Nucleus accumbens (tissue), 56 donors: Measurements from ENCODE around the gene FOXO3.
"Not testable (repeated sequence)": the region's sequence is repeated elsewhere in the genome, so short reads cannot be mapped to it uniquely, and the experiment has no call there.

Experiments used
- DNase-seq, 56 donors: peaks; one replicate each; lab custom pipeline; 2025; lab: John Stamatoyannopoulos, UW

Gene FOXO3

DNA sequence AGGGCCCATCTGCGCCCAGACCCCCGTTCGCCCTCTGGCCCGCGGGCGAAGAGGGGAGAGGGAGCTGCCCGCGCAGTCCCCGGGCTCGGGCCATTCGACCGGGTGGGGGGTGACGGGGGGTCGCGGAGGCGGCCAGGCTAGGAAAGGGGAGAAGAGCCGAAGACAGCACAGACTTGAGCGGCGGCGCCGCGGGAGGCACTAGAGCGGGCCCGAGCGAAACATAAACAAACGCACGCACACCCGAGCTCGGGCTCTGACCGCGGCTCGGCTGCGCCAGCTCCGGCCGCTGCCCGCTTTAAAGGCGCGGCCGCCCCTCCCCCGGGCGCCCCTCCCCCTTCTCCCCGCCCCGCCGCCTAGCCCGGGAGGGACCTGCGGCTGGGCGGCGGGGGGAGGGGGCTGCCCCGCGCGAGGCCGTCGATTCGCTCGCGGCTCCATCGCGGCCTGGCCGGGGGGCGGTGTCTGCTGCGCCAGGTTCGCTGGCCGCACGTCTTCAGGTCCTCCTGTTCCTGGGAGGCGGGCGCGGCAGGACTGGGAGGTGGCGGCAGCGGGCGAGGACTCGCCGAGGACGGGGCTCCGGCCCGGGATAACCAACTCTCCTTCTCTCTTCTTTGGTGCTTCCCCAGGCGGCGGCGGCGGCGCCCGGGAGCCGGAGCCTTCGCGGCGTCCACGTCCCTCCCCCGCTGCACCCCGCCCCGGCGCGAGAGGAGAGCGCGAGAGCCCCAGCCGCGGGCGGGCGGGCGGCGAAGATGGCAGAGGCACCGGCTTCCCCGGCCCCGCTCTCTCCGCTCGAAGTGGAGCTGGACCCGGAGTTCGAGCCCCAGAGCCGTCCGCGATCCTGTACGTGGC is at the start of gene FOXO3:
Gene FOXO3 (plus strand): TSS at position 455 of the 846 bp plus-strand sequence. CDS start 292 bp downstream, at position 747.
- DNase-seq, result peak in 55 of 56 donors; percentile 45 to 90 (median 79)

DNA sequence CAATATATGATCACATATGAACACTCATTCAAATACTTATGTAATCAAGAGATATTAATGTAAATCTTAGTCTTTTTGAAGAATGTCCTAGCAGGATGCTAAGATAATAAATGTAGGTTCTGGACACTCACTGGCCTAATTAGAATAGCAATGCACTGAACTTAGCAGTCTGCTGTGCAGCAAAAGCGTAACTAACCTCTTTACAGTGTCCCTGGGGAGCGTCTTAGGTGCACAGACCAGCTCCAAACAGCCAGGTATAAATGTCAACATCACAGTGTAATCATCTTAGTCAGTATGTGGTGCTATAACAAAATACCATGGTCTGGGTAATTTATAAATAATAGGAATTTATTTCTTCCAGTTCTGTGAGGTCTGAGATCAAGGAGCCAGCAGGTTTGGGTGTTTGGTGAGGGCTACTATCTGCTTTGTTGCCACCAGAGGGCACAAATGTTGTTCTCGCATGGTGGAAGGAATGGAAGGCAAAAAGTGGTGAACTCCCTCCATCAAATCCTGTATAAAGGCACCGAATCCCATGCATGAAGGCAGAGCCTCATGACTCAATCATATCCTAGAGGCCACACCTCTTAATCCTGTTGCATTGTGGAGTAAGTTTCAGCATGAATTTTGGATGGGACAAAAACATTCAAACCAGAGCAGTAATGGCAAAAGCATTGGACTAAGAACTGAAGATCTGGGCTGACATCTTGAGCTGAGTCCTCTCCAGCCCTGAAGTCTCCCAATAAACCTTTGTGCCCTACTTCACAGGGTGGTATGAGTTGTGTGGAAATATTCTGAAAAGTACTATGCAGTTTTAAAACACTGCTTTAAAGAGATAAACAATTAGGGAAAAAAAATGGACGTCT is 41.8 kb upstream of the FOXO3 start:
- DNase-seq, result no peak

DNA sequence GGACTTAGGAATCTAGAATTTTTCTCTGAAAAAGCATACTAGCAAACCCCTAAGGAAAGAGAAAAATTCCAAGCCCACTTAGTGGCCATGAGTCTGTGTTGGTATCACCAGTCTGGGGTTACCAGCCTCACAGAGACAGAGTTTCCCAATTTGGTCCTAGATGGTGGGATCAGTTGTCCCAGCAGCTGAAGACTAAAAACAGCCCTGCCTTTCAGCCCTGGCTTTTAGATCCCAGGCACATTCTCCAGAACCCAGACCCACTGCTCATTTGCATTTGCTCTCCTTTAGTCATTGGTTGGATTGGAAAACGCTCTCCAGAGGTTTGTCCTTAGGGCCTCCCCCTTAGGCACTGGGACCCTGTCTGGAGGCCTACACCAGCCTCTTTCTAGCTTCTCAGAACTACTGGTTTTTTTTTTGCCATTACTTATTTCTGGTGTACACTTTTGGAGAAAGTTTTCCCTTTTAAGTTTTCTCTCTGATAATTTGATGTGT is 39.1 kb upstream of the FOXO3 start:
- no peak for DNase-seq

DNA sequence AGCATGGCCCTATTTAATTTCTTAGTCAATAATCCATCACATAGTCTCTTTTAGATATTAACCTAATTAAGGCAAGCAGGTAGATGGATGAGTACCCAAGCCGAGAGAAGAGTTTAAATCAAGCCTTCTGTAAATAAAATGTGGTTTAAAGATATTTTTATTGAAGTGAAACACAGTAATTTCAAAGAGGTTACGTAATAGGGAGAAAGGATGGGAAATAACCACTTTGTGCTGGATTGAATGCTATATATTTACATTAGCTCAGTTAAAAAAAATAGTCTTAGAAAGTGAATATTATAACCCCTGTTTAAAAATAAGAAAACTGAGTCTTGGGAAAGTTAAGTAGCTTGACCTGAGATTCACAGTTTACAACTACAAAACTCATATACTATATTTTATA is 37.0 kb upstream of the FOXO3 start:
- no peak for DNase-seq

DNA sequence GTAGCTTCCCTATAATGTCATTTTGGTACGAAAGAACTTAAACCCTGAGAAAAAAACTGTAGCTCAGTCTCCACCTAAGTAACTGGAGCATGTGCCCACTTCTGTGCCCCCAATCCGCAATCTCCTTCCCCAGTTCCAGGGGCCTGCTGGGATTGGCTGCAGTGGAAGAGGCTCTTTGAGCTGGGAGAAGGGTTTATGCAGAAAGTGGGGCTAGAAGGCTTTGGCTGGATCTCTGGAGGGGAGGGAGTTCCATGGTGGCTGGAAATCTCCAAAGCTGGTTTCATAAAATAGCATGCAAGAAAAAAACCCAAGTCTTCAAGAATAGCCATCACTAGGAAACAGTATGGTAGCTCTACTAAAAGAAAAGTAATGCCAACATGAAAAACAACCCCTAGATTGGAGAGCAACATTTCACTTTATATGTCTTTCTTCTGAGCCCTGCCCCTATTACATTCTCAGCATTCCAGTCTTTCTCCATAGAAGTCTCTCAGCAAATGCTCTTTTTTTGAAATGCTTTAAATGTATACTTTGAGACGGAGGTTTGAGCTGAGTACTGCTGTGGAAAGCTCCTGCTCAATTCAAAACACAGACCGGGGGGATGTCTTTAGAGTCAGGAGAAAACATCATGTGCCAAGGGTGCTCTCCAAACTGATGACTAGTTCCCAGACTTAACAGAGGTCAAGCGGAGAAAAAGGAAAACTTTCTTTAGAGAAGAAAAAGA is 36.0 kb upstream of the FOXO3 start:
- no peak for DNase-seq

DNA sequence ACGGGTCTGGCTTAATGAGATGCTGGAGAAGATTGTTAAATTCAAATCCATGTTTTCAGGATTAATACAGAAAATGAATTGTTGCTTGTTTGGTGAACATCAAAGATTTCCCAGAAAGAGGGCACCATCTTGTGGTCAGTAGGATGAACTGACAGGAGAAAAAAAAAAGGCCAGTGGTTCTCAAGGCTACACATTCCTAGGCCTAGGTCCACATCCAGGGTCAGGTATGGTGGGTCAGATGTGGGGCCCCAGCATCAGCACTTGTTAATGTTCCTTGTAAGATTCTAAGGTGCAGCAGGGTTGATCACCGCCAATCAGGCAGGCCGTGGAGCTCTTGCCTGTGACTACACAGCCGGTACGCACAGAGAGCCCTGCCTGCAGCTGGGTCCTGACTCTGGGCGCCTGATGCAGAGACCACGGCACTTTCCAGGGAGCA is 34.0 kb upstream of the FOXO3 start:
- peak in 2 of 56 donors; percentile 1 to 5 for DNase-seq

DNA sequence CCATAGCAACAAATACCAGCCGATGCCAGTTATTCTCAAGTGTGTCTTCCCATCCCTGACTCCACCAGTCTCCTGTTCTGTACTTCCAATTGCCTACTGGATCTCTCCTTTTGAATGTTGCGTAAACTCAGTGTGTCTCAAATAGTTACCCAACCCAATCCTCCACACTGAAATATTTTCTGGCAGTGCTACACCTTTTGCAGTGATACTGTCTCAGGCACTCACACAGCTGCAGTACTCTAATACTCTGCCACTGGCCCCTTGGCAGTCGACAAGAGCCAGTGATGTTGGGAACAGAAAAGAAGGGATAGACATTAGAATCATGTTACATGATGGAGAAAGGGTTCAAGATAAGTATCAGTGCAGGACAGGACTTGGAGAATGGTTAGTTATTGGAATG is 31.8 kb upstream of the FOXO3 start:
- no peak for DNase-seq

DNA sequence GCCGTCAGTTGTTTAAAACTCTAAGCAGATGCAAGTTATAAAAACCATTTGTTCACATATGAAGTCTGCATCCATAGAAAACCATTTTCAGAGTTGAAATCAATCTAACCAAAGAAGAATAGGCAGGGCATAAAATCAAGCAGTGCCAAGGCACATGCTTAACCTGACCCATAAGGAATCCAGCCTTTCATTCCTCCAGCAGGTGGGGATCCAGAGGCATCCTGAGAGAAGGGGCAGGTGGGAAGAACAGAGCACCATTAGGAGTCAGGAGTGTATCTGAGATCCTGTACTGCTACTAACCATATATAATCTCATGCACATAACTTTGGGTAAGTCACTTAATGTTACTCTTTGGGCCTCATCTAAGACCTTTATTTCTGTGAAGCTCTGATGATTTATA is 29.4 kb upstream of the FOXO3 start:
- DNase-seq, result no peak

DNA sequence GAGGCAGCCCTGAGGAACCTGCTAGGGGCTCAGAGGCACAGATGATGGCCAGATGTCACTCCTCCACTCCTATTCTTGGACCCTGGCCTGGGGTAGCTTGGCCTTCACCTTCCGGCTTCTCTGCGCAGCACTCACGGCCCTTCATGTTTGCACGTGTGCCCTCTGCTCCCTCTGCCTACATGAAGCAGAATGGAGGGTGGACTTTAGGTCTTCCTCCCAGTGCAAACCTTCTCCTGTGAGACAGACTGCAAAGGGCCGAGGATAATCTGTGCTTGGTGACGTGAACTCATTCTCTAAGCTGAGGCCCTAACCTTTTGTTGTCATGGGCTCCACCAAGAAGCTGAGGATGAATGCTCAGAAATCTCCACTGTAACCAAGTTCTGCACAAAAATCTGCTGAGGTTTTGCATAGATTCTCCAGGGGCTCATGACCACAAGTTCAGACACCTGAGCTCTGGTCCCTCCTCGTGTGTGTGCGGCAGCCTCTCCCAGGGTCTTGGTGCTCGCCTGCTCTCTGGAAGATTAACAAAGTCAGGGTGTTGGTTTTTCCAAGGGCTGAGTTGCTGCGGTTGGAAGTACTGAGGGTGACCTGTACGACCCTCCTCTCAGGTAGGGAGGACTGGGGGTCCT is 25.5 kb upstream of the FOXO3 start:
- DNase-seq, result no peak

DNA sequence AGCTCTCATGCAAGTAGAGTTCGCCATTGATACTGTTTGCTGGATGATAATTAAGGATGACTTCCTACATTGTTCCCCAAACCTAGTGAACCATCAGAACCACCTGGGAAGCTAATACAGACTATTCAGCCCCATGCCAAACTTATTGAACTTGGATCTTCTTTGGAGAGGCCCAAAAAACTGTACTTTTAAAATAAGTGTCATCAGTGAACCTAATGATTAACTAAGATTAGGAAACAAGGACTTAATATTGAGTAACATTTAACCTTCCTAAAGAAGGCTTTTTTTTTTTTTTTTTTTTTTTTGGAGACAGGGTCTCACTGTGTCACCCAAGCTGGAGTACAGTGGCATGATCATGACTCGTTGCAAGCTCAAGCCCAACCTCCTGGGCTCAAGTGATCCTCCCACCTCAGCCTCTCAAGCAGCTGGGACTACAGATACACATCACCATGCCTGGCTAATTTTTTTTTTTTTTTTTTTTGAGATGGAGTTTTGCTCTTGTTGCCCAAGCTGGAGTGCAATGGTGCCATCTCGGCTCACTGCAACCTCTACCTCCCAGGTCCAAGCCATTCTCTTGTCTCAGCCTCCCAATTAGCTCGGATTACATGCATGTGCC is 24.7 kb upstream of the FOXO3 start:
- not testable (repeated sequence) for DNase-seq

DNA sequence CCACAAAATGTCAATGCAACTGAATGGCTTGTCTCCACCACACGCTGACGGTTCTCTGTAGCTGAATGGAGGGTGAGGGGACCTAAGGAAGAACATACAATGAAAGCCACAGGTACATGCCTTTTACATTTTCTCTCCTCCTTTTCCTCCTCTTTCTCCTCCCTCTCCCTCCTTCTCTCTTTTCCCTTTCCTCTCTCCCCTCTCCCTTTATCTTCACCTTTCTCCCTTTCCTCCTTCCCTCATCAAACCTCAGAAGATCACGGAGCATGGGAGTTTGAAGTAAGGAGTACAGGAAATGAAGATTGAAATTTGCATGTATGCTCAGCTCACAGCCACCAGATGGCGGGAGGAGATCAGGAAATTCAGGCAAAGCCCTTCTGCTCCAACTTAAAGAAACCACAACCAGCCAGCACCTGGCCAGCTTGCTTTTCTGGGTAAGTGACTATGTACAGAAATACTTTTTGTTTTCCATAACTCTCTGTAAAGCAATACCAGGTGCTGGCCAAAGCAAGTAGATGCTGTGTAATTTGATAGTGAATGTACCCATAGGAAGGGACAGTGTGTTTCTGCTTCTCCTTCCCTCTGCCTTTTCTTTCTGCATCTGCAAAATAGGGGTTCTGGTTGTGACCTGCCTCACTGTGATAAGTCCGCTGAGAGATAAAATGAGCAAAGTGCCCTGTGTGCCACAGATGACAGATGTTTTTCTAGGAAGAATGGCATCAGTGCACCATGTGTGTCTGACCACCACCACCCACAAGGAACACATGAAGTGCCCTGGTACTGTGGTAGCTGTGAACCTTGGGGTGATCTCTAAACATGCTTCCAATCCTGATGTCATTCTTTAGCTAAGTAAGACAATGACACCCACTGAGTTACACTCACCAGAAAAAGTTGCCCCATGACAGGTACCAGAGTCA is 18.6 kb upstream of the FOXO3 start:
- peak in 49 of 56 donors; percentile 5 to 84 (median 38) for DNase-seq

DNA sequence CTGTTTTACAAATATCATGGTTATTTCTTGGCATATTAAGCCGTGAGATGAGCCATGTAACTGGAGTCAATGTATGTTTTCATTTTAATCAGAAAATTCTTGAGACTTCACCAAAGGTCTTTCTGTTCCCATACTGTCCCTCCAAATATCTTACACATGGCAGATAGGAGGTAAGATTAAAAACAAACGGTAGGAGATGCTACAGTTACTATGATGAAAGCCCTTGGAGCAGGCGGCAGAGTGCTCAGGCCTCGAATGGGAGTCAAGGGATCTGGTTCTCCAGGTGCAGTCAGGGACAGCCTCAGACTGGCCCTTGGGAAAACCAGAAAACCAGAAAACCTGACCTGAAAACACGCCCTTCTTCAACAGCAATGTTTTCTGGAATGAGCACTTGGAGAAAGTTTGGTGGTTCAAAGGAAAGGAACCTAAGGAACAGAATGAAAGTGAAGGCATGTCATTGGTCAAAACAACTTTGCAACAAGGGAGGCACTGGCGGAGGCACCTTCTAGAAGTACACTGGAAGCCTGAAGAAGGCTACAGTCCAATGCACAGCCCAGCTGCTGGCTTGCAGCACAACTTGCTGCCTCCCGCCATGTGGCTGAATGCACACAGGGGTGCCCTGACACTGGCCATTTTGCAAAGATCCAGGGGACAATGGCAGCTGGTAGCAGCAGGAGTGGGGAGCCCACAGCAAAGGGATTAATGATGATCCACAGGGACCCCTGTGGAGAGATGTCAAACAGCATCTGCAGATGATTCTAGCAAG is 17.4 kb upstream of the FOXO3 start:
- DNase-seq, result no peak

DNA sequence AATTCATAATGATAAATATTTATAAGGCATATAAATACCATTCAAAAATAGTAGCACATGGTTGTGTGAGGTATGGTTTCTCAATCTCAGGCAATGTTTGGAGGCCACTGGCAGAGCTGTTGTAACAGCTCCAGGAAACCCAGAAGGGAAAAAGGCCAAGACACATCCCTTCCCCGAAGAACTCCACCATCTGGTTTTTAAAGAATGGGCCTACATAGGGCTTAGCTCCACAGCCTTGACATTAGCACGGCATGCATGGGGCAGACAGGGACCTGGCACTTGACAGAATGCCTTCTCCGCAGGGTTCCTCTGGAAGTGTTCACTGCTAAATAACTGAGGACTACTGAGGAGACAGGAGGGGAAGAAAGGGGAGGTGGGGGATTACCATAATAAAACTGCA is 16.1 kb upstream of the FOXO3 start:
- DNase-seq, result no peak

DNA sequence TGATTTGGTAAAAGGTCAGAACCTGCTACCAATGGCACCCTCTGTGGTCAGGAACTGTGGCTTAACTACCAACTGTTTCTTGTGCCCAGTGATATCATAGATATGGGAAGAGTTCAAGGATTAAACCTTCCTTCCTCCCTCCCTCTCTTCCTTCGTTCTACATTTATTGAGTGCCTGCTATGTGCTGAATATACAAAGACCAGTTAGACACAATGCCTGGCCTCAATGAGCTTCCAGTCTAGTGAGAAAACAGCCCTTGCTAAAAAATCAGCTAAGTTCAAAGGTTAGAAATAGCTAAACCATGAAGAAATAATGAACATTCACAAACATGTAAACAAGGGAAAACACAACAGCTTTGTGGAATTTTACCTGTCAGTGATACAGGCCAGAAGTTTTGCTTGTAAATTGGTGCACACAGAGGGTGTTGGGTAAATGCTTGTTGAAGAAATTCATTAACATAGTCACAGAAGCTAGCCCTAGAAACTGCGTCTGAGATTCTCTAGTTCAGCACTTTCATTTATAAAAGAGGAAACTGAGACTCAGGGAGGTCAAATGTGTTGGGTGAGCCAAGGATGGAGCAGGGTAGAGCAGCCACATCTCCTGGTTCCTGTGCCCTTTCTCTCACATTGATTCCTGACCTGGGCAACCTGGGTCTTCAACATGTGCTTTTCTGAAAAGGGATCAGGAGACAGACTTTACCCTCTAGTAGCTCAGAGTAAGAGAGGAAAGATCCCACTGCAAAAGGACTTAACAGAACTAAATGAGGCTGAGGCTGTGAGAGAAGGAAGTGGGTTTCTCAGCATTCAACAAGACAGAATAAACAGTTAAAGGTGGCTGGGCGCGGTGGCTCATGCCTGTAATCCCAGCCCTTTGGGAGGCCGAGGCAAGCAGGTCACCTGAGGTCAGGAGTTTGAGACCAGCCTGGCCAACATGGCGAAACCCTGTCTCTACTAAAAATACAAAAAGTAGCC is 14.4 kb upstream of the FOXO3 start:
- DNase-seq, result no peak

DNA sequence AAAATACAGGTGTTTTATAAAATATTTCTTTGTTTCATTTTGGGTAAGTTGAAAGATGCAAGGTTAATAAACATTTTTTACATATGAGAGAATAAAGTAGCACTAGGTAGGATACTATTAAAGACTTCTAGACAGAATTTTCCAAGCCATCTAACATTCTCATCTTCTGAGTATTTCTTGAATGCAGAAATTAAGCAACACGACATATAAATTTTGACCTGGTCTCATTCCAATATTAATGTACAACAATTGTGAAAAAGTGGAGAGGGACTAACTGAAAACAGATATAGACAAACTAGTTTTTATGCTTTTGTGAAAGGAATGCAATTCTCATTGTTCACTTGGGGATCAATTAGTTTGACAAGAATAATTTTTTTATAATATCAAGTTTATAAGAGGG is 11.5 kb upstream of the FOXO3 start:
- no peak for DNase-seq

DNA sequence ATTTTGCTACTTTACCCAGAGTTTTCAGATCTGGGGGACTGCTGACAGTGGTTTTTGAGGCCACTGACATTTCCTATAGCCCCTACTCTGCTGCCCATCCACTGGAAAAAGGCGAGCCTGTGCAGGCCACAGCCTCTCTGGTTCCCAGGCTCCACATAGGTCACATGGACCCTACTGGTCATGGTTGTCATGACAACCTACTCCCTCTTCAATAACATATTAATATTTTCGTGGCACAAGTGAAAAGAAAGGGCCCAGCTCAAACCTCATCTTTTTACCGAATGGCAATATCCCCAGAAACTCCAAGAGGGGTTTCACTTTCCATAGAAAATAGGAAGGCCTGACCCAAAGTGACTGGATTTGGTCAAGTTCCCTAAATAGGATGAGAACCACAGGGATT is 11.0 kb upstream of the FOXO3 start:
- DNase-seq, result no peak

DNA sequence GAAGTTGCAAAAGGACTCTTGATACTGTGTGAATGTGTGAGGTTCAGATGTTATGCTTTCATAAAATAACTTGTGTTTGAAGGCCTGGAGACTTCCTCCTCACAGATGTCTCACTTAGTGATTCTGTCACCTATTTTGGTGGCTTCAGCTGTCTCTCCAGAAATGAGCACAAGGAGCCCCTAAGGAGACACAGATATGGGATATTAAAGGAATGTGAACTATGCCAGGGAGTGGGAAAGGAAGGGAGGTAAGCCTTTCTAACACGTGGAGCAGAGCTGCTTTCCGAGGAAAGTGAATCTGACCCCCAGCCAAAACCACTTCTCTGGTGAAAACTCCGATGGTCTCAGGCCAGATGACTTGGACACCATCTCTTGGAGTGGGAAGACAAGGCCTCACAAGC is 10.5 kb upstream of the FOXO3 start:
- DNase-seq, result no peak
